Ovary (tissue), 3 donors: Measurements from ENCODE around the gene FRMD3.

Experiments used
- CTCF ChIP-seq, 3 donors: fragments of 450-650 bp in 2 of 3; fragments of 200-600 bp in 1 of 3; IDR thresholded peaks; one replicate each; pipeline versions ENCODE4 v1.5.1 to v1.8.0; 2016 to 2022; ENCODE audit warnings: antibody characterized with exemption in 3 of 3, mild to moderate bottlenecking in 1 of 3
- EP300 ChIP-seq: sonication (generic); formaldehyde crosslinking; IDR thresholded peaks from one replicate; pipeline ENCODE4 v1.6.1; 2017; ENCODE audit warnings: antibody characterized with exemption
- POLR2A ChIP-seq: fragments of 450-650 bp; IDR thresholded peaks from one replicate; pipeline ENCODE4 v1.6.1; 2017; ENCODE audit warnings: antibody characterized with exemption, mild to moderate bottlenecking, moderate library complexity
- donor health status: DM: no; HTN: no; CAD: no.

- TF ChIP-seq POLR2A, result no peak
- TF ChIP-seq EP300, result no peak
- TF ChIP-seq CTCF (IDR thresholded peaks at IDR 0.05), result no peak
Measured at GRCh38 chr9:83281306-83282255, 256.6 kb downstream of the FRMD3 start.
